ENCODE data around the gene GREM2. TPM values are rescaled to one million over a fixed set of nuclear protein-coding genes. Genes with fewer than 3 reads are reported as not detected.

GREM2 gene
- total RNA-seq, 1 donor from 2014 or later, result 1.2 TPM

DNA sequence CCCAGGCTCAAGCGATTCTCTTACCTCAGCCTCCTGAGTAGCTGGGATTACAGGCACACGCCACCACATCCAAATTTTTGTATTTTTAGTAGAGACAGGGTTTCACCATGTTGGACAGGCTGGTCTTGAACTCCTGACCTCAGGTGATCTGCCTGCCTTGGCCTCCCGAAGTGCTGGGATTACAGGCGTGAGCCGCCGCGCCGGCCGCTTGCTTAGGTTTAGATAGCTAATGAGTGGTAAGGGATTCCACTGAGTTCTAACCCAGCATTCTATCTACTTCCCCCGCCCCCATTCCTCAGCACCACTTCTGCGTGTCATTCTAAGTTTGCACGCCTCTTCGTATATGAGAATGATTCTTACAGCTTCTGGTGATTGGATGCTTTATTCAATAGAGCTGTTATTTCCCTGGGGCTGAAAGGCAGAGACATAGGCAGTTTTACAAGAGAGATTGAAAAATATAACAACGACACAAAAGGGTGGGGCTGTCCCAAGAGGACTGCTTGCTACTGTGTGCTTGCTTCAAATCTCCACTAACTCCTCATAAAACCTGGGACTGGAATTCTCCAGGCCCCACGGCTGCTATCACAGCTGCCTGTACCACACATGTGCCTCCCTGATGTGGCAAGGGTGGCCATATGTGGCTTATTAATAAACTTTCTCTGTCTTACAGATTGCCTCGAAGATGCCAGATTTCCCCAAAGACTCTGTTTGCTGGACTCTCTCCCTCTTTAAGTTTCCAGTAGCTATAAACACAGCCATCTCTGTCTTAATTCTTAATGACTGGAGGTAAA lies 23.7 kb upstream of the GREM2 start:
- Histone ChIP-seq H3K36me3 (no peaks in the 10 kb centered on the region), H3K27ac (no peak overlapping the region), H3K27me3 (no peaks in the 10 kb centered on the region), H3K4me3 (no peak overlapping the region), H3K4me1 (no peaks in the 10 kb centered on the region), H3K9me3 (no peaks in the 10 kb centered on the region)
- intact Hi-C loops (cut with DNase I), result no loop called here
- TF ChIP-seq, protein P1, sequence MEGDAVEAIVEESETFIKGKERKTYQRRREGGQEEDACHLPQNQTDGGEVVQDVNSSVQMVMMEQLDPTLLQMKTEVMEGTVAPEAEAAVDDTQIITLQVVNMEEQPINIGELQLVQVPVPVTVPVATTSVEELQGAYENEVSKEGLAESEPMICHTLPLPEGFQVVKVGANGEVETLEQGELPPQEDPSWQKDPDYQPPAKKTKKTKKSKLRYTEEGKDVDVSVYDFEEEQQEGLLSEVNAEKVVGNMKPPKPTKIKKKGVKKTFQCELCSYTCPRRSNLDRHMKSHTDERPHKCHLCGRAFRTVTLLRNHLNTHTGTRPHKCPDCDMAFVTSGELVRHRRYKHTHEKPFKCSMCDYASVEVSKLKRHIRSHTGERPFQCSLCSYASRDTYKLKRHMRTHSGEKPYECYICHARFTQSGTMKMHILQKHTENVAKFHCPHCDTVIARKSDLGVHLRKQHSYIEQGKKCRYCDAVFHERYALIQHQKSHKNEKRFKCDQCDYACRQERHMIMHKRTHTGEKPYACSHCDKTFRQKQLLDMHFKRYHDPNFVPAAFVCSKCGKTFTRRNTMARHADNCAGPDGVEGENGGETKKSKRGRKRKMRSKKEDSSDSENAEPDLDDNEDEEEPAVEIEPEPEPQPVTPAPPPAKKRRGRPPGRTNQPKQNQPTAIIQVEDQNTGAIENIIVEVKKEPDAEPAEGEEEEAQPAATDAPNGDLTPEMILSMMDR (IDR thresholded peaks at IDR 0.05), result no peak
- TF ChIP-seq POLR2A (IDR thresholded peaks at IDR 0.05) (no peak), POLR2AphosphoS5 (IDR thresholded peaks at IDR 0.05; ENCODE audit: insufficient read depth in 1 of 2, low read depth in 1 of 2) (no peak)
- DNase-seq (ENCODE audit: extremely low spot score in 2 of 2), result no peak

DNA sequence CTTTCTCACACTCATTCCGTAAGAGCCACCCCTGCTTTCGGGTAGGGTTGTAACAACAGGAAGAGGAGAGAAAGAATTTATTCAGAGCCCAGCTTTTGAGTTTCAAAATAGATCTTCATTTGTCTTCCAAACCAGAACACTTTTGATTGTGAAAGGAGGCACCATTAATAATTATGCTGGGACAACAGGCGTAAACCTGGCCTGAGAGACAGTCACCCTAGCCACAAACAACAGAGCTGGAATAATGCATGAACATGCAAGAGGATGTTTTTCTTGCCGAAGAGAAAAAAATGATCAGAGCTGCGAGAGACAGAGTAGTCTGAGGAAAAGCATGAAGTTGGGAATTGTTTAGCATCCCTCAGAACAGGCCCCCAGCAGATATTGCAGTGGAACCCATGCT lies 18.5 kb upstream of the GREM2 start:
- Histone ChIP-seq H3K27me3 (no peaks in the 10 kb centered on the region), H3K9me3 (no peaks in the 10 kb centered on the region), H3K36me3 (no peaks in the 10 kb centered on the region), H3K27ac (no peak overlapping the region), H3K4me3 (no peak overlapping the region), H3K4me1 (no peaks in the 10 kb centered on the region)
- no peak for DNase-seq (ENCODE audit: extremely low spot score in 2 of 2)
- intact Hi-C loops (cut with DNase I), result no loop called here
- TF ChIP-seq, protein P1 (IDR thresholded peaks at IDR 0.05), result no peak
- no peak for TF ChIP-seq POLR2AphosphoS5 (IDR thresholded peaks at IDR 0.05; ENCODE audit: insufficient read depth in 1 of 2, low read depth in 1 of 2)
- no peak for TF ChIP-seq POLR2A (IDR thresholded peaks at IDR 0.05)

DNA sequence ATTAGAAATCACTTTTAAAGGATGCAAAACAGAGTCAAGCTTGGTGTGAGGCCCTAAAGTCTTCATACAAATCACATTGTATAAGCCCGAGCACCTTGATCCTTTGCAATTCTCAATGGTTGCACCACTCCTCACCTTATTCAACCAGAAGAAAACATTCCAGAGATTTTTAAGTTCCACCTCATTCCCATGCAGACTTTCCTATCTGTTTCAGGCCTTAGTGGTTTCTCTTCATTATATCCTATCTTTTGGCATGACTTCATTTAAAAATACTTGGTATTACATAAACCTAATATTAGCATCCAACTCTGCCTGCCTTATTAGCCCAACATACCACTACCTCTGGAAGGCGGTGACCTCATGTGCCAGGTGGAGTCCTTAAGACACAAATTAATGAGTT lies 9.3 kb upstream of the GREM2 start:
- Histone ChIP-seq H3K4me3 (no peak overlapping the region), H3K27ac (no peak overlapping the region), H3K9me3 (no peaks in the 10 kb centered on the region), H3K4me1 (no peaks in the 10 kb centered on the region), H3K36me3 (no peaks in the 10 kb centered on the region), H3K27me3 (no peaks in the 10 kb centered on the region)
- no peak for DNase-seq (ENCODE audit: extremely low spot score in 2 of 2)
- TF ChIP-seq POLR2A (IDR thresholded peaks at IDR 0.05) (no peak), POLR2AphosphoS5 (IDR thresholded peaks at IDR 0.05; ENCODE audit: insufficient read depth in 1 of 2, low read depth in 1 of 2) (no peak)
- TF ChIP-seq, protein P1 (IDR thresholded peaks at IDR 0.05), result no peak
- intact Hi-C loops (cut with DNase I), result no loop called here

DNA sequence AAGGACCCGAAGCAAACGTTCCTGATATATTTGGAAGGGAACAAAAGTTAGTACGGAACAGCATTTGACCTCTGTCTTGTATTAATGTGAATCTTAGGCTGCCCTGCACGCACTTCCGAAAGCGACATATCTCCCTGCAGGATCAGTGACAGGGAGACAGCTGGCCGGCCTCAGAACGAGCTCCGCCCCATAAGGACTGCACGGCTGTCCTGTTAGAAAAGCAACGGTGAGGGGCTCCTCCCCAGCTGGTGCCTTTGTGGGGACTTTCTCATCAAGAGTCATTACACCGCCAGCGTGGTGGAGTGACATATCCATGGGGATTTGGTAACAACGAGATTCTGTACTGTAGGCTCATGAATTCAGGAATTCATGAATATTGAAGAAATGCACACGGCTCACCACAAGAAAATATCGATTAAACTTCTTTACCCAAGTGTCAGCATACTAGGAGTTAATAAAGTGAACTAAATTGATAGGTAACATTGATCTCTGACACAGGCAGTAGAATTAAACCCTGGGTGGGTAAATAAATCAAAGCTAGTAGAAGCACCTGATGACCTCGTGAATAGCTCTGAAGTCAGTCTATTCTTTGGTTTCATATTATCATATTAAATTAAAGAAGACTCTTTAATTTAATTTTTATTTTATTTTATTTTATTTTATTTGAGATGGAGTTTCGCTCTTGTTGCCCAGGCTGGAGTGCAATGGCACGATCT lies 8.1 kb upstream of the GREM2 start:
- no peak for DNase-seq (ENCODE audit: extremely low spot score in 2 of 2)
- intact Hi-C loops (cut with DNase I), result no loop called here
- no peak overlapping the region for H3K27ac ChIP-seq
- H3K27me3 ChIP-seq, result no peaks in the 10 kb centered on the region
- H3K9me3 ChIP-seq, result no peaks in the 10 kb centered on the region
- H3K4me3 ChIP-seq, result no peak overlapping the region
- TF ChIP-seq POLR2A (IDR thresholded peaks at IDR 0.05) (no peak), POLR2AphosphoS5 (IDR thresholded peaks at IDR 0.05; ENCODE audit: insufficient read depth in 1 of 2, low read depth in 1 of 2) (no peak)
- TF ChIP-seq, protein P1 (IDR thresholded peaks at IDR 0.05), result no peak
- H3K4me1 ChIP-seq, result no peaks in the 10 kb centered on the region
- no peaks in the 10 kb centered on the region for H3K36me3 ChIP-seq

DNA sequence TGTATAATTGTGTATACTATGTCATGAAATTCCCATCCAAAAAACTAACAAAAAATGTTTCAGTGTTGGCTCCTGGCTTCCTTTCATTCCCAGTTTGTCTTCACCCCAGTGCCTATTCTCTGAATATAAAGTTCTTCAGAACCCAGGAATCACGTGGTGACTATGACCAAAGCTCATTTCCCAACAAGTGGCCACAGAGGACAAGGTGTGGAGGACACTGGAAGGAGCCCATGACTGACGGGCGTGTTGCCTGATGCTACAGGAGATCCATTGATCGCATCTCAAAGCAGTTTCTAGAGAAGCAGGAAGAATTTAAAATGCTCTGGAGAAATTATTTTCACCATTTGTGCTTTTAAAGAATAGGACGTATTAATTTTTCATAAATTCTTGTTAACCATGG lies 7.4 kb upstream of the GREM2 start:
- Histone ChIP-seq H3K27ac (no peak overlapping the region), H3K27me3 (no peaks in the 10 kb centered on the region), H3K36me3 (no peaks in the 10 kb centered on the region), H3K4me3 (no peak overlapping the region), H3K4me1 (no peaks in the 10 kb centered on the region), H3K9me3 (no peaks in the 10 kb centered on the region)
- TF ChIP-seq, protein P1 (IDR thresholded peaks at IDR 0.05), result no peak
- TF ChIP-seq POLR2AphosphoS5 (IDR thresholded peaks at IDR 0.05; ENCODE audit: insufficient read depth in 1 of 2, low read depth in 1 of 2) (no peak), POLR2A (IDR thresholded peaks at IDR 0.05) (no peak)
- DNase-seq (ENCODE audit: extremely low spot score in 2 of 2), result no peak
- intact Hi-C loops (cut with DNase I), result no loop called here
